NAMALWA (cell line): Measurements from ENCODE around the gene SSUH2.
"Not testable (repeated sequence)": the region's sequence is repeated elsewhere in the genome, so short reads cannot be mapped to it uniquely, and the experiment has no call there.

Experiments
- DNase-seq: peaks from one replicate; pipeline ENCODE4 v3.0.0-alpha.2; 2015; ENCODE audit warnings: low spot score

Gene SSUH2

DNA sequence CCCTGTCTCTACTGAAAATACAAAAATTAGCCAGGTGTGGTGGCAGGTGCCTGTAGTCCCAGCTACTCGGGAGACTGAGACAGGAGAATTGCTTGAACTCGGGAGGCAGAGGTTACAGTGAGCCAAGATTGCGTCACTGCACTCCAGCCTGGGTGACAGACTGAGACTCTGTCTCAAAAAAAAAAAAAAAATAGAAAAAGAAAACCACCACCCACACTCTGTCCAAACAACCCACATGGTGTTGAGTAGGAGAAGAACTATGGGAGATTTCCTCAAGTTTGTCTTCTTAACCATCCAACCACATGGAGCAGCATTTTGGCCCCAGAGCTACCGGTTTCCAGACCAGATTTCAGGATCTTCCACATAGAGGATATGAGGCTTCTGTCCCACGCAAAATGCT lies 64.2 kb downstream of the SSUH2 start:
- not testable (repeated sequence) for DNase-seq

DNA sequence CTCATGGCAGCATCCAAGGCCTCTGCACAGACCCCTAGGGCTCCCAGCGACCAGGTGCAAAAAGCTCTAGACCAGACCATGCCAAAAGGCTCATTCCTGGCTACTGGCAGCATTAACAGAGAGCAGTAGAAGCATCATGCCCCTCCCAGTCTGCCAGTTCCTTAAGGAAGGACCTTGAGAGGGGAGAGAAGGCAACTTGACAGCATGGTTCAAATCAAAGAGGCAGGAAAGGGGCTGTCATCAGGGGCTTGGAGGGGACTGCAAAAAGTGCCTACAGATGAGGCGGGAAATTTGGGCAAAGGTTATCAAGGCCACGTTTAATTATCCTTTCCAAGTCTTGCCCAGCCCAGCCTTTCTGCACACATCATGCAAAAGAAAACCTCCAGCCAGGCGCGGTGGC lies 64.7 kb downstream of the SSUH2 start:
- no peak for DNase-seq

DNA sequence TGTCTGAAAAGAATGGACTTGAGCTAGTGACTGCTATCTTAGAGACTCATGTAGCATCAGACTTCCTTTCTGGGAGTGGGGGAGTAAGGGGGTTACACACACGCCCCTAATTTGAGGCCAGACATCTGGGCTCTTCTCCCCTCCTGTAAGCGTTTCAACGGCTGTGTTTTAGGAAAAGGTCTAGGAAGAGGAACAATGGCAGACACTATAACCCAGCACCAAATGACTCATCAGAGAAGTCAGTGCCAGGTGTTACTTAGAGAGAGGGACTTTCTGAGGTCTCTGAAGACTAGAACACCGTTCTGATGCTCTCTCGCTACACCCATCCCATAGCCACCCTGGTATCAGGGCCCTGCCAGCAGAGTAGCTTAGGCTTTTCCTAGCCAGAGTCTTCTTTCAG lies 65.5 kb downstream of the SSUH2 start:
- DNase-seq: no peak

DNA sequence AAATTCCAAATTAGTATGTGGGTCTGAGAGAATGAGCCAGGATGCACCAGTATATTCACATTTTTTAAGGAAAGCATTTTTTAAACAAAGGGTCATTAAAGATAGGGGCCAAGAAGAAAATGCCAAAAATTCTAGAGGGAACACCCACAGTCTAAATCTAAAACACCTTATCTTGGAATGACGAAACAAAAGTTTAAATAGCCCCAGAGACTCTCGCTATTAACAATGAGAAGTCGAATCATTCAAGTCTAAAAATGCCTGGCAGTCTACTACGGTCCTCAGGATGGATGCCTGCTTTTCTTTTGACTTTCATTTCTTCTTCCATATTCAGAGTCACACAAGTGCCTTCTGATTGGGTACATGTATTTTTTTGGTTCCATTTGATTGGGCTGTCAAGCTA lies 66.3 kb downstream of the SSUH2 start:
- no peak for DNase-seq

DNA sequence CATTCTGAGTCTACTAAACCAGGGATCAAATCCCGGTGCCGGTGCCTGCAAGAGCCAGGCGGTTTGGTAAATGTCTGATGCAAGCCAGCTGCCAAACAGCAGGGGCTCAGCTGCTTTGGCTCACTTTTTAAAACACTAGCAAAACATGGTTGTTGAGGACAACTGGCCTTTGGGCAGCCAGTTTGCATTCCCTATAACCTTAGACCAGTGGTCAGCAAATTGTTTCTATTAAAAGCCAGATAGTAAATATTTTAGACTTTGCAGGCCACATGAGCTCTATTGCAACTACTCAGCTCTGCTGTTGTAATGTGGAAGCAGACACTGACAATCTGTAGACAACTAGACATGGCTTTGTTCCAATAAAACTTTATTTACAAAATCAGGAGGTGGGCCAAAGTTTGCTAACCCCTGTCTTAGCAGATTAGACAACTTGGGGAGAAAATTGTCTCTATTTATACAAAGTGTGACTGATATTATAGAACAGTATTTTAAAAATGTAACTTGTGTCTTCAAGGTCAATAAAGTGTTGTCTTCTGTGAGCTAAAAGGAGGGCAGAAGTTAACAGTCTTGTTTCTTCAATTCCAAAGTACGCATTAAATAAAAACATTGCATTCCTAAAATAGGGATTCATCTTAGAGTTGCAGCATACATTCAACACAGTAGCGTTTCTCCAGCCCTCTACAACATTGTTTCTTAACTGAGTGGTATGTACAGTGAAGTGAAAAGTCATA lies 67.6 kb downstream of the SSUH2 start:
- DNase-seq: no peak

DNA sequence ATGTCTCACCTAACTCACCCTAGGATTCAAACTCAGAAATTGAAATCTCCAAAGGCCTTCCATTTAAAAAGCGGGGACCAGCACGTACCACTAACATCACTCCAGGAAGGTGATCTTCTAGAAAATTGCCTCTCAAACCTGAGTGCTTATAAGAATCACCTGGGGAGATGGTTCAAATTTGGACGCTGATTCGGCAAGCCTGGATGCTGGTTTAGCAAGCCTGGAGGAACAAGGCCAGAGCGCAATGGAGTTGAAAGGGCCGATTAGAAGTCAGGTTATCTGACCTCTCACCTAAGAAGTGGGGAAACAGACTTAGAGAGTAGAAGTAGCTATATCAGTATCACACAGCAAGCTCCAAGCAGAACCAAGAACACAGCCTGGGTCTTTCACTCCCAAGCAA lies 68.2 kb downstream of the SSUH2 start:
- no peak for DNase-seq

DNA sequence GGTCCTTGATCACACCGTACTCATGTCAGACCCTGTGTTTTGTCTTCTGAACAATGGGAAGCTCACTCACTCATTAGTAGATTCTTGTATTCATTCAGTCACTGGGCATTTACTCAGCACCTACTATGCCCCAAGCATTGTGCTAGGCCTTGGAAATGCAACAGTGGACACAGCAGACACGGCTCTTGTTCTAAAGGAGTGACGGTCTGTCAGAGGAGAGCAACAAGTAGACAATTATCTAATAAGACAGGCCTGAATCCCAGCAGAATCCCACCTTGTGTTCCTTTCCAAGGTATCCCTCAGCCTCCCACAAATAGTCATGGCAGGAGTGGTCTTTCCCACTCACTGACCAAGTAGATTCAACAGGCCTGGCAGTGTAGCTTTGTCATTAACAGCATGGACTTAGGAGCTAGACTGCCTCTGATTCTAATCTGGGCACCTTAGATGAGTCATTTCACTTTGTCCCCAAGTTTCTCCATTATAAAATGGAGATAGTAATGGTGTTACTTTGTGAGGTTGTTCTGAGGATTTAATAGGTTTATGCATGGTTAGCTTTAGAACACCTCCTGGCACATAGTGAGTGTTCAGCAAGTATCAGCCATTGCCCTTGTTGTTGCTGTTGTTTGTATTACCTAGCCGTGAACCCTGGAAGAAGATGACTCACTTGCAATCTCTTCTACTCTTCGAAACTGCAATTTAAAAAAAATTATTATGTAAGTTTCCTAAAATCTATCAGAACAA lies 69.1 kb downstream of the SSUH2 start:
- no peak for DNase-seq

DNA sequence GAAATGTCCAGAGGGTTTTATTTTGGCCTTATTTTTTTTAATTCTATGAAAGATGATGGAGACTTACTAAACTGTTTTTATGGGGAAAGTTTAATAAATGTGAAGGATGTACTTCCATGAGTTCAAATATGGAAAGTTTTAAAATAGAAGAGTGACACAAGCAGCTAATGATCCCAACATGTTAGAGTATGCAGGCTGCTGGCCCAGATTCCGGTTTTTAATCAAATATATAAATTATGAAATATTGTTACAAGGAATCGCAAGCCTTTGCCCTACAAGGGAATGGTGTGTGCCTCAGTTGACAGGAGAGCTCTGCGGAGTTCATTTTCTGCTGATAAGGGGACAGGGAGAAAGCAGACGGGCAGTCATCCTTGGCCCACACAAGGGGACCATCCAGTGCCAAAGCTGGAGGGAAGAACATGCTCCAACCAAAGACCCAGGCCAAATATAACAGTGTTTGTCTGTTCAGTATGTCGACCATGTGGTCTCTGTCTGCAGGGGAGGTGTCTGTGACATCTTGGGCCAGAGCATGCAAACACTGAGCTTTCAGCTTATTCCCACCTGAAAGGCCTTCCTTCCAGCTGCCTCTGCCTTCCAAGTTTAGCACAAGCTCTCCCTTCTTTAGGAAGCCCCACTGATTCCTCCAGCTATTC lies 69.8 kb downstream of the SSUH2 start:
- DNase-seq: no peak

DNA sequence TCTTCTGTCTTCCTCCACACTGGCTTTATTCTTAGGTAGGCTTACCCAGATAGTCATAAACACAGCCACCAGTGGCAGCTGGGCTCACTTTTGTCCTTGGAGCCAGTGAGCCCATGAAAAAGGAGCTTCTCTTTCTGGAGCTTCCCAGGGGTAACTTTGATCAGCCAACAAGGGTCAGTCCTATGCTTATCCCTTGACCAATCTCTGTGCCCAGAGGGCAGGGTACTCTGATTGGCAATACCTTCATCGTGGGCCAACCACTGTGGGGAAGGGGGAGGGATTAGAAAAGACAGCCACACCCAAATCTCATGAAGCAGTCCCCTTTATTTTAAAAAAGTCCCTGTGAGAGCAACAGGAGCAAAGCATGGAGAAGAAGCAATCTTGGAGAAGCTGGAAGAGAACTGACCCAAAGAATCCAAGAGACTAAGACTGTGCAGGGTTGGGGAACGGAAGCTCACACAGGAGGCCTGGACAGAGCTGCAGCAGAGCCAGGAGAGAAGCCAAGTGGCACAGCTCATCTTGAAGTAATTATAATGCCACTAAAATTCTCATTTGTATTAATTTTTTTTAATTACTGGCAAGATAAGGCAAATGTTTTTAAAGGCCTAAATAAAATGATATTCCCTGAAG lies 70.4 kb downstream of the SSUH2 start:
- no peak for DNase-seq

DNA sequence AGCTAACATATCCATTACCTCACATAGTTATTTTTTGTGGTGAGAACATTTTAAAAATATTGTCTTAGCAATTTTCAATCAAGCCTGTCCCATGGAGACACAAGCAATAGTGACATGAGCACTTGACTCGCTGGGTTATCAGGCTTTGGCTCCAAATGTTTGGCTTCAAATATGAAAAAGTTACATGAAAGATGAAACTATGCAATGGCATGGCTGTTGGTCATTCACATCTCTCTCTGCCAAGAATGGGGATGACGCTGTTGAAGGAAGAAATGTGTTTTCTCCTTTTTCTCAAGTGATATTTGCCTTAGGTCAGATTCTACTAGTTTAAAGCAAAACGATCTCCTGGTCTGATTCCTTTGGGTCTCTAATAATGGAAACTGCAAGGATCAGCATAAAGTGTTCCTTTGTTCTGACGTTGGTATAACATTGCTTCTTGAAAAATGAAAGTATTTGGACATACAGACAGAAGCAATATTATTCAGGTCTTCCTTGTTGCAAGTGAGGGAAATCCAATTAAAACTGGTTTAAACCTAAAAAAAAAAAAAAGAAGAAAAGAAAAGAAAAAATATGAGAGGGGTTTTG lies 71.2 kb downstream of the SSUH2 start:
- DNase-seq: no peak

DNA sequence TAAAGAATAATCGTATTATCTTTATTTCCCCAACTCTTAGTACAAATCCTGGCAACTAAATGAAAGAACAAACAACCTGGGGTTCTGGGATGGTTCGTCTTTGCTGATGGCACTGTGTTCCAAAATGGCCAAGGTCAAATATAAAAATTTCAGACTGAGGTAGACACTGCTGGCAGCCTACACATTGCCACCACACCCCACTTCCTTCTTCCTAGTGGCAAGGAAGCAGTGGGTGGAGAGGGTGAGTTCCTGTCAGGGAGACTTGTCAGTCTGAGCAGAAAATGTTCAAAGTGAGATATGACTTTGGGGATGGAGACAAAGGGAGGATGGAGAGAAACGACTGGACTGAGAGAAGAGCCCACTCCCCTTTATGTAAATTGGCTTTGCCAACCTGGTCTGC lies 73.3 kb downstream of the SSUH2 start:
- no peak for DNase-seq
